ENCODE data around the gene DNAJA1.

The DNAJA1 gene

GRCh38 chr9:33041432-33042188, 16.5 kb downstream of the DNAJA1 start:
- no peak for TF ChIP-seq POLR2A (IDR thresholded peaks at IDR 0.05; ENCODE audit: low read depth, low read length)
- DNase-seq (ENCODE audit: insufficient read length, low spot score) (no peak), FAIRE-seq (no peak)

GRCh38 chr9:33042473-33042872, 17.4 kb downstream of the DNAJA1 start:
- no peak for TF ChIP-seq POLR2A (IDR thresholded peaks at IDR 0.05; ENCODE audit: low read depth, low read length)

GRCh38 chr9:33043671-33044070, 18.6 kb downstream of the DNAJA1 start:
- FAIRE-seq (no peak), DNase-seq (ENCODE audit: insufficient read length, low spot score) (no peak)
- no peak for TF ChIP-seq POLR2A (IDR thresholded peaks at IDR 0.05; ENCODE audit: low read depth, low read length)

More at GRCh38 chr9:33042473-33042872, 17.4 kb downstream of the DNAJA1 start:
- DNase-seq (ENCODE audit: insufficient read length, low spot score) (no peak), FAIRE-seq (no peak)

- peak; percentile 92 for FAIRE-seq
- peak; percentile 68 for DNase-seq (ENCODE audit: insufficient read length, low spot score)
- TF ChIP-seq POLR2A (IDR thresholded peaks at IDR 0.05; ENCODE audit: low read depth, low read length) = peak; percentile 56
Measured at GRCh38 chr9:33044162-33044673, 19.1 kb downstream of the DNAJA1 start.

- DNase-seq (ENCODE audit: insufficient read length, low spot score) = no peak
Measured at GRCh38 chr9:33044677-33045282, 19.7 kb downstream of the DNAJA1 start.

GRCh38 chr9:33046061-33046460, 21.0 kb downstream of the DNAJA1 start:
- TF ChIP-seq POLR2A (IDR thresholded peaks at IDR 0.05; ENCODE audit: low read depth, low read length) = no peak
- DNase-seq (ENCODE audit: insufficient read length, low spot score) (no peak), FAIRE-seq (no peak)

More at GRCh38 chr9:33044677-33045282, 19.7 kb downstream of the DNAJA1 start:
- no peak for FAIRE-seq
- TF ChIP-seq POLR2A (IDR thresholded peaks at IDR 0.05; ENCODE audit: low read depth, low read length) = no peak

DNA sequence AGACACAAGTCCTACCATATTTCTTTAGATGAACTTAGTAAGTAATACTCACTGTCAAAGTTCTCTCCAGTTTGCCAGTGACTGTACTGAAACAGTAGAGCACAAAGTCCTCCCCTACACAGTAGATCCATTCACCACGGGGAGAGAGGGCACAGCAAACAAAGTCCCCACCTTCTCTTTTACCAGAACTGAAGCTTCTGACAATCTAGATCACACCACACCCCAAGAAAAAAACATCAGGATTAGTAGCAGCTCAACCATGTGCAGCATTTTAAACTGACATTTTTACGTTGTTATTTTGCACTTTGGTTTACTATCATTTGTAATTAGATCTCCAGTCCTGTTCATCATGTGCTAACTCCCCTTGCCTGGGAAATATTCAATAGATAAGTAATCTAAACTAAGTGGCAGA, 23.0 kb downstream of the DNAJA1 start:
- no peak for DNase-seq (ENCODE audit: insufficient read length, low spot score)
- no peak for FAIRE-seq
- TF ChIP-seq POLR2A (IDR thresholded peaks at IDR 0.05; ENCODE audit: low read depth, low read length) = no peak

GRCh38 chr9:33049680-33050361, 24.7 kb downstream of the DNAJA1 start:
- FAIRE-seq (no peak), DNase-seq (ENCODE audit: insufficient read length, low spot score) (no peak)
- no peak for TF ChIP-seq POLR2A (IDR thresholded peaks at IDR 0.05; ENCODE audit: low read depth, low read length)

DNA sequence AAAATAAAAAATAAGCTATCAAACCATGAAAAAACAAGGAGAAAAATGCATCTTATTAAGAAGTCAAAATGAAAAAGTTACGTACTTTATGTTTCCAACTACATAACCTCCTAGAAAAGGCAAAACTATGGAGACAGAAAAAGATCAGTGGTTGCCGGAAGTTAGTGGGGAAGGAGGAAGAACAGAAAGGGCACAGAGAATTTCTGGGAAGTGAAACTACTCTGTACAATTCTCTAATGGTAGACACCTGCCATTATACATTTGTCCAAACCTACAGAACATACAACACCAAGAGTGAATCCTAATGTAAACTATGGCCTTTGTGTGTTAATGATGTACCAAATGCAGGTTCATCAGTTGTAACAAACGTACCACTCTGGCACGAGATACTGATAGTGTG, 26.1 kb downstream of the DNAJA1 start:
- TF ChIP-seq POLR2A (IDR thresholded peaks at IDR 0.05; ENCODE audit: low read depth, low read length) = no peak
- DNase-seq (ENCODE audit: insufficient read length, low spot score) (no peak), FAIRE-seq (no peak)

DNA sequence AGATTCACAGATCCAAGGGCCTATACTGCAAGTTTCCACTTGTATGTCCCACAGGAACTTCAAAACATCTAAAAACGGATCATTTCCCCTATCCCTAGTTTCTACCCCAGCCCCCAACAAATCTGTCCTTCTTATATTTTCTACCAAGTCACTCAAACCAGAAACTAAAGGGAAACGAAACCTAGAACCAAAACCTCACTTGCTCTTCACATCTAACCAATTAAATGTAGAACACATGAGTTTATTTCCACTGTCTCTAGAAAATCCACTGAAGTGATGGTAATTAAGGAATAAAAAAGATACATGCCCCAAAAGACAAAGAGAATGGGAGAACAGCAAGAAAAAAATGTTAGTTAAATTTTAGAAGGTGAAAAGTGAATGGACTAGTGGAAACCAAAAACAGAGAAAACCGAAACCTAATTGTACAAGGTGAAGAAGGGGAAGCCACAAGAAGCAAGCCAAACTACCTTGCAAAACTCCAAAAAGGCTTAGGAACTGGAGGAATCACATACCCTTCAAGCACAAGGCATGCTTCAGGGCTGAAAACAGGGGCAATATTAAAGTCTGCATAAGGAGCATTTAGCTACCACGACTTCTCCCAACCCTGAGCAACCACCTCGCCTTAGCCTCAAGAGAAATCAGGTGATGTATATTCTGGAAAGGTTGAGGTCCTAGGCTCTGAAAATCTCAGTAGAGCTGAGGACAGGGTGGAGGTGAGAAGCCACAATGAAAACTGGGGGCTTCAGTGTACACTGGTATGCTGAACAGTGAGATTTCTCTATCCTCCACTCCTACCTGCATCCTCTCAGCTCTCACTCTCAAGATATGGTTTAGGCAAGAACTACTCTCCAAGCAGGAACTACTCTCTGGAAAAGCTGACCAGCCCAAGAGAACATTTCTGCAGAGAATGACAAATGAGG, 40.3 kb downstream of the DNAJA1 start:
- TF ChIP-seq POLR2A (IDR thresholded peaks at IDR 0.05; ENCODE audit: low read depth, low read length) = no peak
- FAIRE-seq = no peak
- no peak for DNase-seq (ENCODE audit: insufficient read length, low spot score)

DNA sequence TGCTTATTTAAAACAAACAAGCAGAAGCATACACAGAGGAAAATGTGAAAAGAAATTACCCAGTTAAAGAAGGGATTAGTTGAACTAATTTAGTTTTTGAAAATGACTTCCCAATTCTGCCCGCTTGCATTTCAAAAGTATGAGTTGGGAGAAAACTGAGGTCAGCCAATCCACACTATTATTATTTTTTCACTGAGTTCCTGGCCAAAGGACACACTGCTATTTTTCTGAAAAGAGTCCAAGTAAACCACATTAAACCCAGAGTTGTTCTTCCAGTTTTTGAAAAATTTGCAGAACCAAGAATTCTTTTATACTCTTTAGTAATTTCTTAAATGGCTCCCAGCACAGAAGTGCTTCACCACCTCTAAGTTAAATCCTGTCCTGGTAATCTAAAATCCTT, 43.9 kb downstream of the DNAJA1 start:
- FAIRE-seq = no peak
- no peak for DNase-seq (ENCODE audit: insufficient read length, low spot score)
- TF ChIP-seq POLR2A (IDR thresholded peaks at IDR 0.05; ENCODE audit: low read depth, low read length) = no peak

GRCh38 chr9:33076046-33077004, 51.3 kb downstream of the DNAJA1 start, which contains the start of gene SMU1:
TSS of gene SMU1 (minus strand) at chr9:33076674. CDS start at chr9:33076608, 66 bp downstream.
- TF ChIP-seq POLR2A (IDR thresholded peaks at IDR 0.05; ENCODE audit: low read depth, low read length) = peak; percentile 47
- FAIRE-seq = peak; percentile 60
- DNase-seq (ENCODE audit: insufficient read length, low spot score) = peak; percentile 78

Measured in H54 (cell line).